Measurements from ENCODE around the gene SPRTN.

DNA sequence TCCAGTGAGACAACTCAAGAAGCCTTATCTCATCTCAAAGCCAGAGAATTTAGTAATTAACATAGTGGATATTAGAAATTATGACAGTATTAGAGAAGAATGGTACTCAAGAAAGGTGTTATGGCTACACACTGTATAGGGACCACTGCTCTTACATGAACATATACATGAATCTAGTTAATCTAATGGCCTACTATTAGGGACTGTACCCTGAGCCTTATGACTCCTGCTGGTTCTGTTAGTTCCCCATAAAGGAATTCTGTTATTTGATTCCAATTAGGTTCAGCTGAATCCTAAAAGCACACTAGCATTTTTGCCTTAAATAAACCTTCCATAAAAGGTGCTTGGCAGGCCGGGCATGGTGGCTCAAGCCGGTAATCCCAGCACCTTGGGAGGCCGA, 44.3 kb downstream of the SPRTN start:
- TF ChIP-seq, protein P1, sequence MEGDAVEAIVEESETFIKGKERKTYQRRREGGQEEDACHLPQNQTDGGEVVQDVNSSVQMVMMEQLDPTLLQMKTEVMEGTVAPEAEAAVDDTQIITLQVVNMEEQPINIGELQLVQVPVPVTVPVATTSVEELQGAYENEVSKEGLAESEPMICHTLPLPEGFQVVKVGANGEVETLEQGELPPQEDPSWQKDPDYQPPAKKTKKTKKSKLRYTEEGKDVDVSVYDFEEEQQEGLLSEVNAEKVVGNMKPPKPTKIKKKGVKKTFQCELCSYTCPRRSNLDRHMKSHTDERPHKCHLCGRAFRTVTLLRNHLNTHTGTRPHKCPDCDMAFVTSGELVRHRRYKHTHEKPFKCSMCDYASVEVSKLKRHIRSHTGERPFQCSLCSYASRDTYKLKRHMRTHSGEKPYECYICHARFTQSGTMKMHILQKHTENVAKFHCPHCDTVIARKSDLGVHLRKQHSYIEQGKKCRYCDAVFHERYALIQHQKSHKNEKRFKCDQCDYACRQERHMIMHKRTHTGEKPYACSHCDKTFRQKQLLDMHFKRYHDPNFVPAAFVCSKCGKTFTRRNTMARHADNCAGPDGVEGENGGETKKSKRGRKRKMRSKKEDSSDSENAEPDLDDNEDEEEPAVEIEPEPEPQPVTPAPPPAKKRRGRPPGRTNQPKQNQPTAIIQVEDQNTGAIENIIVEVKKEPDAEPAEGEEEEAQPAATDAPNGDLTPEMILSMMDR (IDR thresholded peaks at IDR 0.05; ENCODE audit: extremely low read depth in 1 of 2, insufficient read depth in 1 of 2, low read depth in 1 of 2, low read length in 2 of 2) = no peak
- TF ChIP-seq POLR2A (IDR thresholded peaks at IDR 0.05; ENCODE audit: low read depth, low read length) (no peak), POLR2AphosphoS5 (IDR thresholded peaks at IDR 0.05; ENCODE audit: insufficient read depth, low read depth, low read length) (no peak), EZH2 (IDR thresholded peaks at IDR 0.05; ENCODE audit: borderline replicate concordance, low read depth, low read length, severe bottlenecking) (no peak), JUN (IDR thresholded peaks at IDR 0.05; ENCODE audit: borderline replicate concordance, insufficient read depth, insufficient read length, low read depth) (no peak)
- TF ChIP-seq, protein P2, sequence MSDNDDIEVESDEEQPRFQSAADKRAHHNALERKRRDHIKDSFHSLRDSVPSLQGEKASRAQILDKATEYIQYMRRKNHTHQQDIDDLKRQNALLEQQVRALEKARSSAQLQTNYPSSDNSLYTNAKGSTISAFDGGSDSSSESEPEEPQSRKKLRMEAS (IDR thresholded peaks at IDR 0.05; ENCODE audit: insufficient read depth, insufficient read length) = no peak
